ENCODE measurements around the gene ABI1.
"Not testable (repeated sequence)": the region's sequence is repeated elsewhere in the genome, so short reads cannot be mapped to it uniquely, and the experiment has no call there.

Gene ABI1

DNA sequence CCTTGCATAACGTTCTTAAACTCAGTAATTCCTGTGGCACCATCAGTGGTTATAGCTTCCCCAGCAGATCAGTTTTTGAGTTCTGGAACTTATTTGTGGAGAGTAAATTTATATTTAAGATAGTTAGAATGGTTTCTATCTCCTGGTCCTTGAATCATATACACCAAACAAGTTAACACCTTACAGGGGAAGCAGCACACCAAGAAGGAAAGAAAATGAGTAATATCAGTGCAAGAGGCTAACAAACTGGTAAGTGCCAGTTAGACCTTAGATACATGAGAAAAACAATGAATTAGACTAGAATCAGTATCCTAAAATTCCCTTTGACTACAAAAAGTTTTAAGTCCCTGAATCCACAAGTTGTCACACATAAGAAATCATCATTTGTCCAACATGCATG lies 54.2 kb downstream of the ABI1 start:
- in situ Hi-C loops (cut with MboI; ENCODE audit: low sequenced_read_pairs) = no loop called here

DNA sequence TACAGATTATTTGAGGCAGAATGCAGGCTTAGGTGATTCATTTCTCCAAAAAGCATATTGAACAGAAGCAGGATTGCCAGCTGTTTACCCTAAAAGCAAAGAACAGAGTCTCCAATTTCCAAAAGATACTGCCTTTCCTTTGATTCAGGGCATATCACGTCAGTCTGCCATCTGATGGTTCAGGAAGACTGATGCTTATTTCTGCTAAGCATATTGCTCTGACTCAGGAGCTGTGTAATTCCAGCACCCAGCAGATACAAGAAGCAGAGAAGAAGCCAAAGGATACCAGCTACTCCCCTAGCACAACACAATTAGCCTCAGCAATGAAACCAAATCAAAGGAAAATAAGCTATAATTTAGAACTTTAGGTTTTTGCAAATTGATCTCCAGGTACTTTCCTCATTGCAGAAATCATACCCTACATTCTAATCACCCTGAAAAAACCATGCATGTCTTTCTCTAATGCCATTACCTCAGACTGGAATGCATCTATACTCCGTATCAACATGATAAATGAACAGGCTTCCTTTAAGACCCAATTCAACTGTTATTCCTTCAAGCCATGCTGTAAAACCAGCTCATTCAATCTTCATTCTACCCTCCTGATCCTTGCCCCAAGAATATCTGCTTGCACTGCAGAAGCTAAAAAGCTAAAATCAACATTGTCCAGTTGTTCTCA lies 55.1 kb downstream of the ABI1 start:
- in situ Hi-C loops (cut with MboI; ENCODE audit: low sequenced_read_pairs) = no loop called here

DNA sequence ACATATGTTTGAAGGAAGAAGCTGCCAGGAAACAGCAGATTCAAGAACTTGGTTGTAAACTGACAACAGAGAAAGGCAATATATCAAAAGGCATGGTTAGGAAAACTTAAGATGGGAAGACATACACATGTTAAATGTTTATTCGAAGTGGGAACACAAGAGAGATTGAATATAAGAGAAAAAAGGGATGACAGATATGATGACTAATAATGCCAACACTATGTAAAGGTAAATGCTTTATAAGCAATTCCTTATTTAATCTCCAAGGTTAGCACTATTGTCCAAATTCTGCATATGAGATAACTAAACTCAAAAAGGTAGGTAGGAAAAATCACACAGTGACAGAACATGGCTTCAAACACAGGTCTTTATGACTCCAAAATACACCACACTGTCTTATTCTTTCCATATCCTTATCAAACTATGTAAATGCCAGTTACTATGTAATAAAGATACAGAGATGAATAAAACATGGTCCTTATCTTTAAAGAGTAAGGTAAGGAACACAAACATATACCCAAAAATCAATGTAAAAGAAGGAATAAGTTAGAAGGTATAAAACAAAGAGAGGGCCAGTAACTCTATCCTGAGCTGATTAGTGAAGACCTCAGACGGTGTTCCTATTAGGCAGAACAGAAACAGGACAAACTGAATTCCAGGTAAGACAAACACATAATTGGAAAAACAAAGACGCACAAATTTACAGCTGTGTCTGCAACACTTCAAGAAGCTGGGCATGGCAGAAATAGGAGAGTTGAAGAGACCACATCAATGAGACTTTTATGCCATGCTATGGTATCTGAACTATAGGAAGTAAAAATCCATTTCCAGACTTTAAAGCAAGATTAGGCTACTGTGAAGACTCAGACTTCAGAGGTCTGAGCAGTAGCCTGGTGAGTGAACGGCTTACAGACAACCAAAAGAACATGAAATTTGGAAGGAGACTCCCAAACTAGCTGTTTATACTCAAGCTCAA lies 56.1 kb downstream of the ABI1 start:
- in situ Hi-C loops (cut with MboI; ENCODE audit: low sequenced_read_pairs) = no loop called here

DNA sequence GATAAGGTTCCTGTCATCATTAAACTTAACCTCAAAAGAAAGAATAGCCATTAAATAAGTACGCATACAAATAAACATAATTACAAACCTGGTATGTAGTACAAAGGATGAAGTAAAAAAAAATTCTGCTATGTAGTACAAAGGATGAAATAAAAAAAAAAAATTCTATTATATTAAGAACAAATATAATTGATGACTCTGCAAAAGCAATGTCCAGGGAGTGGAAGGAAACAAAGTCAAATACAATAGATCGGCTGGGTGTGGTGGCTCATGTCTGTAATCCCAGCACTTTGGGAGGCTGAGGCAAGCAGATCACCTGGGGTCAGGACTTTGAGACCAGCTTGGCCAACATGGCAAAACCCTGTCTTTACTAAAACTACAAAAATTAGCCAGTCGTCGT lies 56.9 kb downstream of the ABI1 start:
- in situ Hi-C loops (cut with MboI; ENCODE audit: low sequenced_read_pairs) = no loop called here

DNA sequence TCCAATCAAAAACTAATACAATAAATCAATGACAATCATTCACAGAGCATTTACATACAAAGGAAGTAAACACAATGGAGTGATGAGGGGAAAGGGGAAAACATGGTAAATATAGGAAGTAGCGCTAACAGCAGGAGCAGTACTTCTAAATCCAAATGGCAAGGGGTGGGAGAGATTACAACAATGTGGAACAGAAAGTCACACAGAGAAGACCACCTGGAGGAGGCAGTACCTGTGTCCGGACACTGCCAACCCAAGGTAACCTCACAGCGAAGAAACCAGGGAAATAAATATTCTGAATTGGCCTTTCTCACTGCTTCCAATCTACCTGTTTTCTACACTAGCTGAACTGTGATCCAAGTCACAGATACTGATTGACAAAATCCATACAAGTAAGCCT lies 58.2 kb downstream of the ABI1 start:
- in situ Hi-C loops (cut with MboI; ENCODE audit: low sequenced_read_pairs) = no loop called here

DNA sequence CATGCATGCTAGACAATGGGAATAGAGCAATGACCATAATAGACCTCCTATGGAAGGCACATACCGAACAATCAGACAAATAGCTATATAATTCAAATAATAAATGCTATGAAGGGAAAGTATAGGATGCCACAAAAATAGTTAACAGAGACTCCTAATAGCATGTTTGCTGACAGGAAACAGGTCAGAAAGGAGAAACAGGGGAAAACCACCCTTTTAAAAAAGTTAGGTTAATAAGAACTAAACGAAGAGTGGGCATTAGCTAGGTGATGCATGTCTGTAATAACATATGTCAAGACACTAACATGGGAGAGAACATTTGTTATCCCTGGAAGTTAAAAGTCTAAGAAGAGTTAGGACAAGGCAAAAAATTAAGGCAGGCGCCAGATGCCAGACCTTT lies 58.9 kb downstream of the ABI1 start:
- in situ Hi-C loops (cut with MboI; ENCODE audit: low sequenced_read_pairs) = no loop called here

DNA sequence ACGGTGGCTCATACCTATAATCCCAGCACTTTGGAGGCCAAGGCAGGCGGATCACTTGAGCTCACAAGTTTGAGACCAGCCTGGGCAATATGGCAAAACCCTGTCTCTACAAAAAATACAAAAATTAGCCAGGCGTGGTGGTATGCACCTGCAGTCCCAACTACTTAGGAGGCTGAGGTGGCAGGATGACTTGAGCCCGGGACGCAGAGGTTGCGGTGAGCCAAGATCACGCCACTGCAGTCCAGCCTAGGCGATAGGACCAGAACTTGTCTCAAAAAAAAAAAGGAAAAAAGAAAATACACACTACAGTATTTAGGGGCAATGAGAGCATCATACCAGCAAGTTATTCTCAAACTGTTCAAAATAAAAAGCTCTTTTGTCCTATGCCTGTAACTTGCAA lies 59.5 kb downstream of the ABI1 start:
- in situ Hi-C loops (cut with MboI; ENCODE audit: low sequenced_read_pairs) = no loop called here

DNA sequence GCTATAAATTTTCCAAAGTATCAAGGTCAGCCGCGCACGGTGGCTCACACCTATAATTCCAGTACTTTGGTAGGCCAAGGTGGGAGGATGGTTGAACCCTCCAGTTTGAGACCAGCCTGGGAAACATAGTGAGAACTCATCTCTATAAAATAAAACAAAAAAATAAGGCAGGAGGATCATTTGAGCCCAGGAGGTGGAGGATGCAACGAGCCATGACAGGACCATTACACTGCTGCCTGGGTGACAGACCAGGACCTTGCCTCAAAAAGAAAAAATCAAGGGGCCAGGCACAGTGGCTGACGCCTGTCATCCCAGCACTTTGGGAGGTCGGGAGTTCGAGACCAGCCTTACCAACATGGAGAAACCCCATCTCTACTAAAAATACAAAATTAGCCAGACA lies 60.3 kb downstream of the ABI1 start:
- in situ Hi-C loops (cut with MboI; ENCODE audit: low sequenced_read_pairs) = no loop called here

DNA sequence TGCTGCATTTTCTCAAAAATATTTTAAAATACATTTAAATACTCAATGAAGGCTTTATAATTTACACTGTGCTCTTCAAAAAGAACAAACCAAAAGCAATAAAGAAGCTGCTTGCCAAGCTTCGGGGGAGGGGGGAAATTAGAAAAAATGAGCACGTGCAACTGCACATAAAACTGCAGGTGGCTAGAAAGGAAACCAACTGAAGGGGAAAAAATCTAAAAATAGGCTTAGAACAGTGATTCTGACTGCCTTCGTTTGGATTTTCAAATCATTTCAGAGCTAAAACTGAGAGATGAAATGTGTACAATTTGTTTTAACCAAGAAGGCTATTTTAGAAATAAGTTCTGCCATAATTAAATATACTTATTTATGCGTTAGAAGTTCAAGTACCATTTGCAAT lies 61.4 kb downstream of the ABI1 start:
- in situ Hi-C loops (cut with MboI; ENCODE audit: low sequenced_read_pairs) = no loop called here

DNA sequence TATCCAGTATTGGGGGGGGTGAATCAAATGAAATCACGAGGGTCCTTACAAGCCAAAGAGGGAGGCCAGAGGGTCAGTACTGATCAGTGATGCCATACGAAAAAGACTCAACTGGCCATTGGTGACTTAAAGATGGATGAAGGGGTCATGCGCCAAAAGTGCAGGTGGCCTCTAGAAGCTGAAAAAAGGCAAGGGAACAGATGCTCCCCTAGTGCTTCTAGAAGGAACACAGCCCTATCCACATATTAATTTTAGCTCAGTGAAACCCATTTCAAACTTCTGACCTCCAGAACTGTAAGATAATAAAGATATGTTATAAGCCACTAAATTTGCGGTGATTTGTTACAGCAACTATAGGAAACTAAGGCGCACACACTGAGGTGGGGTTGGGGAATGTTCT lies 62.5 kb downstream of the ABI1 start:
- in situ Hi-C loops (cut with MboI; ENCODE audit: low sequenced_read_pairs) = no loop called here

DNA sequence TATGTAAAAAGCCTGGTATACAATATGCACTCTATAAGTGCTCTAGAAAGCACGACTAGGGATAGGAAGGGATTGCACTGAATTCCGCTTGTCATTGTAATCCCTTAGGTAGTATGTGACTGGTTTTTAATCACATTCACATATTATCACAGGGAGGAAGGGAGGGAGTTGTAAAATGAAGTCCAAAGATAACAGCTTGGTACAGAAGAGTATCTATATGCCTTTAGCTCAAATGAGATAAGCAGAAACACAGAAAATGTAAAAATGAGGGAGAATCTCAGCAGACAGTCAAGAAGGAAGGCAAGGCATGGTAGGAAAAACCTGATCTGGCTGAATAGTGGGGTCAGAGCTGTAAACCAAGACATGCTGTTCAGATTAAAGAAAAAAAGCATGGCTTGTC lies 63.4 kb downstream of the ABI1 start:
- in situ Hi-C loops (cut with MboI; ENCODE audit: low sequenced_read_pairs) = no loop called here

DNA sequence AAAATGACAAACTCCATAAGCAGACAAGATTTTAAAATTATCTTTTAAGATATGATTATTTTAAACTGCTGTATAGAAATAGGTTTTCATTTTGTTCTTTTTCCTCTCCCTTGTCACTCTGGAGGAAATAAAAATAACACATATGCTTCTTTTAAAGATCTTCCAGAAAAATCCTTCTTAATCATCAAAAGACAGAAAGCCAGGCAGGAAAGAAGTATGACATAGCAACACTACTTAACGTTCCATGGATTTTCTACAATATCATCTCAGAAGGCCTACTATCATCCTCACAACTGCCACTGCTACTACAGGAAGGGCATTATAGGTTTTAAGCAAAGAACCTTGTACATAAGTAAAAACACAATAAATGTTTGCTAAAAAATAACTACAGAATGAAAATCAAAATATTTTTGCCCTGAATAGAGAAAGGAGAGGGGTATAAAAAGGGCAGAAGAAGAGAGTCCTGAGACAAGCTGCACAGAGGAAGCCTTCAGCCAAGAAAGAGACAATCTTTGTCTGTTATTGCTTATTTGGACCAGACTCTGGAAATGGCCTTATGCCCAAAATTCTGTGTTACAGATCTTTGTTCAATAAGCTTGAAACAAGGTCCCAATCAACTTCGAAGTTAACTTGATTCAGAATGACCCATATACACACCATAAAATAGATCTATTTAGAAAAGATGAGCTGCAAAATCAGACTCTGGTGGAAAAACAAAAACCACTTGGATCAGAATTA lies 67.8 kb downstream of the ABI1 start:
- in situ Hi-C loops (cut with MboI; ENCODE audit: low sequenced_read_pairs) = no loop called here

DNA sequence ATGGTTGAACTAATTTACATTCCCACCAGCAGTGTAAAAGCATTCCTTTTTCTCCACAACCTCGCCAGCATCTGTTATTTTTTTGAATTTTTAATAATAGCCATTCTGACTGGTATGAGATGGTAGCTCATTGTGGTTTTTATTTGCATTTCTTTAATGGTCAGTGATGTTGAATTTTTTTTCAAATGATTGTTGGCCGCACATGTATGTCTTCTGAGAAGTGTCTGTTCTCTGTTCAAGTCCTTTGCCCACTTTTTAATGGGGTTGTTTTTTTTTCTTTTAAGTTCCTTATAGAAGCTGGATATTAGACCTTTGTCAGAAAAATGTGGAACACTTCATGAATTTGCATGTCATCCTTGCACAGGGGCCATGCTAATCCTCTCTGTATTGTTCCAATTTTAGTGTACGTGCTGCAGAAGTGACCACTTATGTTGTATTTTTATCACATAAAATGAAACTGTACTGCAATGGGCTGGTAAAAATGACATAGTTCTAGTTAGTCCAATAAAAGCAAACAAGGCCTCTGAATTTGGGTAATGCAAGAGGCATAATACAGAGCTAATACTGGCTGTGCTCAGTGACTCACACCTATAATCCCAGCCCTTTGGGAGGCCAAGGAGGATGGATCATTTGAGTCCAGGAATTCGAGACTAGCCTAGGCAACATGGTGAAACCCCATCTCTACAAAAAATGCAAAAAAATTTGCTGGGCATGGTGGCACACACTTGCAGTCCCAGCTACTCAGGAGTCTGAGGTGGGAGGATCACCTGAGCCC lies 70.3 kb downstream of the ABI1 start:
- in situ Hi-C loops (cut with MboI; ENCODE audit: low sequenced_read_pairs) = no loop called here

DNA sequence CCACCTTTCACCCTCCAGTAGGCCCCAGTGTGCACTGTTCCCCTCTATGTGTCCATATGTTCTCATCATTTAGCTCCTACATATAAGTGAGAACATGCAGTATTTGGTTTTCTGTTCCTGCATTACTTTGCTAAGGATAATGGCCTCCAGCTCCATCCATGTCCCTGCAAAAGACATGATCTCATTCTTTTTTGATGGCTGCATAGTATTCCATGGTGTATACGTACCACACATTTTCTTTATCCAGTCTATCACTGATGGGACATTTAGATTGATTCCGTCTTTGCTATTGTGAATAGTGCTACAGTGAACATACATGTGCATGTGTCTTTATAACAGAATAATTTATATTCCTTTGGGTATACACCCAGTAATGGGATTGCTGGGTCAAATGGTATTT lies 71.0 kb downstream of the ABI1 start:
- in situ Hi-C loops (cut with MboI; ENCODE audit: low sequenced_read_pairs) = not testable (repeated sequence)

DNA sequence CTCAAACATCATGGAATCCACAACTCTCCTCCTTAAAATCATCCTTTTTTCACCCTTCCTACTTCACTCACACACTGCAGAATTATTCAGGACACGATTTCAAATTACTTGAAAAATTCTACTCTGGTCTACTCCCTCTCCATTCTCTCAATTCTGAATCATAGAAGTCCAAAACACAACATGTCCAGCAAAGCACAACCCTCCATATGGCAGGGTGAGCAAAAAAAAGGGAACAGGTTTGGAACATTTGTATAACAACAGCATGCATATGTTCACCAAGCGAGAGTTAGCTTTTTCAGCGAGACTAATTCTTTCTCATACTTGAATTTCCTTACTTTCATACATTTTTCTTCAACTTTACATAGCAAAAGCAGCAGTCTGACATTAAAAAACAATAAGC lies 73.4 kb downstream of the ABI1 start:
- in situ Hi-C loops (cut with MboI; ENCODE audit: low sequenced_read_pairs) = no loop called here

DNA sequence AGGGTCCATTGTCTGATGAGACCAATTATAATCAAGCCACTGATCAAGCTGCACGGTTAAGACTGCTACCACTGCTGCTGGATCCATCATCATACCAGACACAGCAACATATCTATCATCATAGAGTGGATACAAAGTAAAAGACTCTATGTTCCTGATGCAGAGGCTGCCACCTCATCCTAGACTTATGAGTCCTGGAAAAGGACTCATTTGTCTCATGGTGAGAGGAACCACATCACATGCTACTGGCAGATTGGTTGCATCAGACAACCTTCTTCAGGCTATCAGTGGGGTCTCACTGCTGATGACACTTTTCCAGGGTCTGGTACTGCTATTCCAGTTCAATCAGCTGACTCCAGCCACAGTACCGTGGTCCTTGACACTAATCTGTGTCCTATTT lies 79.0 kb downstream of the ABI1 start:
- in situ Hi-C loops (cut with MboI; ENCODE audit: low sequenced_read_pairs) = no loop called here

DNA sequence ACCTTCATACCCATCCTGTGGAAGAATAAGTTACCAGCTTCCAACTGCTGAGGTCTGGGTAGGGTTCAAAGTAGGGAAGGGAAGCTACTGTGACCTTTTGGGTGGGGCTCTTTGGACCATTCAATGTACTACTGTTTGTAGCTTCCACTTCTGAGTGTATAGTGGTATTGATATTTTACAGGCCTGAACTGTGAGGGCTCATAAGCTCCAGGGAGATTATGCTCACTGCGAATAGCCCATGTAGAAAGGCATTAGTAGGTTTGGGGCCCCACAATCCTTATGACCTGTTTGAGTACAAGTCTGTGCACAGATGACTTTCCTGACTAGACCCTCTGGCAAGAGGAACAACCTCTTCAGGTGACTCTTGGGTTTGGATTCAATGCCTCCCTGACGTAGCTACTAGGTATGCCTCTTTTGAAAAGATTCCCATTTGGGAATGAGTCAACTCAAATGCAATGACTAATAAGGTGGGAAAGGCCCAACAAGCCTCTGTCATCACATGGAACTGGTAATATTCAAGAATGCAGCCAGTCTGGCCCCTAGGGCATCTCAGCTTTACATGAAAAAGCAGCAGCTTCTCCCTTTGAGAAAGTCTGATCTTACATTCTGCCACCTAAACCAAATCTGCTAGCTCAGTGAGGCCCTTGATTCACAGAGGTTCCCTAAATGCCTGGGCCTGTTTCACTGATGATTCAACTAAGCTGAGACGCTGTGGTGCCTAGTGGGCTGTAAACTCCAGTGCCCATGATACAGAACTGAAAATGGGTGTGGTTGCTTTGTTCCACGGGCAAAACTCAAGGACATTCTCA lies 79.8 kb downstream of the ABI1 start:
- in situ Hi-C loops (cut with MboI; ENCODE audit: low sequenced_read_pairs) = no loop called here

DNA sequence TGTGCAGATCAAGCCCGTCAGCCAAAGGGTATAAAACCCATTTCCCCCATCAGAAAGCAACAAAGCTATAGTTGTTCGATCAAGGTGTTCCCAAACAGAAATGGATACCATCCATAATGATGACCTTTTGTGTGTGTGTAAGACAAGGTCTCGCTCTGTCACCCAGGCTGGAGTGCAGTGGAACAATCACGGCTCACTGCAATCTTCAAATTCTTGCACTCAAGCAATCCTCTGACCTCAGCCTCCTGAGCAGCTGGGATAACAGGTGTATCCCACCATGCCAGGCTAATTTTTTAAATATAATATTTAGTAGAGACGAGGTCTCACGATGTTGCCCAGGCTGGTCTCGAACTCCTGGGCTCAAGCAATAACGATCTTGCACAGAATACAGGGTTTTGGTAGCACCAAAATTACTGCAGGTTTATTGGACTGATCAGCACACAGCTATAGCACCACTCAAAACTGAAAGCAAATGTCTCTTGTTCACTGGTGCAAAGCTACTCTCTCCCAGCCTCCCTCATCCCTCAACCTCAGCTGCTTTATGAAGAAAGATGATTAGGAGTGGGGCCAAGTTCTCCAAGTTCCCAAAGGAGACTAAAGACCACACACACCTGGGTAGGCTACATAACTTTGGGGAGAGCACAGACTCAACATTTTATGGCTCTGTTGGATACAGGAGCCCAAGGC lies 80.5 kb downstream of the ABI1 start:
- in situ Hi-C loops (cut with MboI; ENCODE audit: low sequenced_read_pairs) = no loop called here

DNA sequence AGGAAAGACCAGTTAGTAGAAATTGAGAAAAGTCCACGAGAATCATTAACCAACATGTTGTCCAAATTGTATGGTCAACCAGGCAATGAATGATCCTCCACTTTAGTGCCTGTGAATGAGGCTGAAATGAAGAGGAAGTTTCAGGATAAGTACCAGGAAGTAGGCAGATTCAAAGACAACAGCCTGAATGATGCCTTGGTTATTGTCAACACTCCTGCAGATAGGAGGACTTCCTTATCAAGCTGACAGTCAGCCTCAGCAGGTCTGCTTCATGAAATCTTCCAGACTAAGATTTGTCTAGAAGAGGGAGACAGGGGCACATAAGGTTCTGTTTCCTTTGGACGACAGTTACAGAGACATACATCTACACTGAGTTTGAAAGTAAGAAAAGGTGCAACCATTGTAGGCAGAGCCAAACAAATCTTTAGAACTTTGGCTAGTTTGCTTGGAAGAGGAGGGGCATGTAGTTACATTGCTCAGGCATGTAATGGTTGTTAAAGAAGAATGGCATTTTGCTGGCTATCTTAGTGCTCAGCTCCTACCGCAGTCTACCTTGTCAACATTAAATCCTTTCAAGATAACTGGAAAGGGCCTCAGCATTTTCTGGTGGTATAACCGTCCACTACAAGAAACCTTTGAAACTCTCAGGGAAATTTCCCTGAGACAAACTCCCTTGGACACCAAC lies 81.4 kb downstream of the ABI1 start:
- in situ Hi-C loops (cut with MboI; ENCODE audit: low sequenced_read_pairs) = no loop called here
